HepG2 (cell line): Measurements from ENCODE around the gene CBX2. TPM values are rescaled to one million over a fixed set of nuclear protein-coding genes. Genes with fewer than 3 reads are reported as not detected.

ENCODE experiments used
- ADNP ChIP-seq: sonication (generic); formaldehyde crosslinking; IDR thresholded peaks from 2 replicates; pipeline ENCODE4 v1.4.0; 2020; ENCODE audit warnings: missing genetic modification reagents
- FOXA1 ChIP-seq, 2 experiments: fragments of 450-650 bp in 1 of 2; sonication (generic) in 1 of 2; formaldehyde crosslinking in 1 of 2; IDR thresholded peaks; 2 replicates each; pipeline versions ENCODE4 v1.4.0 to v1.6.1; 2016 to 2020; ENCODE audit warnings: missing genetic modification reagents in 1 of 2
- FOXA3 ChIP-seq: IDR thresholded peaks from 2 replicates; pipeline ENCODE4 v1.6.1; 2016; ENCODE audit warnings: missing genetic modification reagents, missing compliant biosample characterization
- KDM2A ChIP-seq: sonication (generic); formaldehyde crosslinking; IDR thresholded peaks from 2 replicates; pipeline ENCODE4 v1.4.0; 2020; ENCODE audit warnings: low read depth, missing genetic modification reagents, borderline replicate concordance
- NCOA1 ChIP-seq: sonication (generic); formaldehyde crosslinking; IDR thresholded peaks from 2 replicates; pipeline ENCODE4 v1.9.0; 2021; ENCODE audit warnings: missing genetic modification reagents
- NFYB ChIP-seq: sonication (generic); formaldehyde crosslinking; IDR thresholded peaks from 2 replicates; pipeline ENCODE4 v1.4.0; 2020; ENCODE audit warnings: missing genetic modification reagents
- NR2F1 ChIP-seq, 2 experiments: fragments of 450-650 bp in 1 of 2; formaldehyde crosslinking in 1 of 2; IDR thresholded peaks; 2 replicates each; pipeline versions ENCODE4 v1.5.0 to v1.6.1; 2016 to 2020; ENCODE audit warnings: mild to moderate bottlenecking in 1 of 2, missing compliant biosample characterization in 1 of 2, missing genetic modification reagents in 1 of 2, moderate library complexity in 1 of 2
- PHF20 ChIP-seq: sonication (generic); formaldehyde crosslinking; IDR thresholded peaks from 2 replicates; pipeline ENCODE4 v1.5.0; 2020; ENCODE audit warnings: mild to moderate bottlenecking, missing genetic modification reagents
- PRPF4 ChIP-seq: fragments of 200-400 bp; formaldehyde crosslinking; IDR thresholded peaks from 2 replicates; pipeline ENCODE4 v1.6.1; 2016; ENCODE audit warnings: low read length, low read depth; ENCODE audit not compliant: poor library complexity, severe bottlenecking
- RBFOX2 ChIP-seq: fragments of 200-400 bp; formaldehyde crosslinking; IDR thresholded peaks from 2 replicates; pipeline ENCODE4 v1.6.1; 2017; ENCODE audit warnings: low read depth, mild to moderate bottlenecking, low read length
- SCMH1 ChIP-seq: sonication (generic); formaldehyde crosslinking; IDR thresholded peaks from 2 replicates; pipeline ENCODE4 v1.9.0; 2021; ENCODE audit warnings: missing genetic modification reagents, mild to moderate bottlenecking, borderline replicate concordance
- TCF7L2 ChIP-seq: IDR thresholded peaks from 2 replicates; pipeline ENCODE4 v1.6.1; 2011; ENCODE audit warnings: mild to moderate bottlenecking, low read depth, low read length, moderate library complexity
- TSC22D2 ChIP-seq: sonication (generic); formaldehyde crosslinking; IDR thresholded peaks from 2 replicates; pipeline ENCODE4 v1.5.1; 2020; ENCODE audit warnings: missing genetic modification reagents, mild to moderate bottlenecking, borderline replicate concordance
- ZFY ChIP-seq: sonication (generic); formaldehyde crosslinking; IDR thresholded peaks from 2 replicates; pipeline ENCODE4 v1.4.0; 2020; ENCODE audit warnings: missing genetic modification reagents
- ZNF333 ChIP-seq: sonication (generic); formaldehyde crosslinking; IDR thresholded peaks from 2 replicates; pipeline ENCODE4 v1.4.0; 2020; ENCODE audit warnings: mild to moderate bottlenecking, missing genetic modification reagents, borderline replicate concordance
- ZNF431 ChIP-seq: sonication (generic); formaldehyde crosslinking; IDR thresholded peaks from 2 replicates; pipeline ENCODE4 v1.9.0; 2022; ENCODE audit warnings: missing genetic modification reagents, low read depth, mild to moderate bottlenecking, borderline replicate concordance
- ZNF644 ChIP-seq: IDR thresholded peaks from 2 replicates; pipeline ENCODE4 v1.6.1; 2016; ENCODE audit warnings: low read depth
- ZNF660 ChIP-seq: sonication (generic); formaldehyde crosslinking; IDR thresholded peaks from 2 replicates; pipeline ENCODE4 v1.5.1; 2020; ENCODE audit warnings: mild to moderate bottlenecking, low read depth, missing genetic modification reagents, borderline replicate concordance
- ZNF7 ChIP-seq: IDR thresholded peaks from 2 replicates; pipeline ENCODE4 v1.6.1; 2016; ENCODE audit warnings: missing biosample characterization, missing genetic modification reagents
- ZSCAN12 ChIP-seq: sonication (generic); formaldehyde crosslinking; IDR thresholded peaks from 2 replicates; pipeline ENCODE4 v1.9.0; 2021; ENCODE audit warnings: mild to moderate bottlenecking, missing genetic modification reagents
- polyA plus RNA-seq, 8 experiments: library from polyadenylated mRNA; depleted of rRNA in 3 of 8; stranded (reverse) in 7 of 8; unstranded in 1 of 8; fragments of >200 nt; fragmentation: Illumina TruSeq in 4 of 8; extraction: Trizol in 4 of 8; gene quantifications; 2 replicates each; pipeline versions ENCODE4 v1.2.1 to v1.2.3, GENCODE V29; 2011 to 2016; ENCODE audit warnings: low read depth in 4 of 8, missing spikeins in 1 of 8, mixed read lengths in 1 of 8; ENCODE audit not compliant: insufficient read depth in 1 of 8
- total RNA-seq, 5 experiments: library from RNA; depleted of rRNA; stranded (reverse); fragments of >200 nt; fragmentation: Illumina TruSeq; extraction: Trizol; gene quantifications; 2 replicates each; pipeline ENCODE4 v1.2.3, GENCODE V29; 2016; ENCODE audit warnings: low read depth in 1 of 5
- TF ChIP-seq, protein P1 (sequence below): sonication (generic); formaldehyde crosslinking; IDR thresholded peaks from 2 replicates; pipeline ENCODE4 v1.5.0; 2020; ENCODE audit warnings: missing genetic modification reagents, mild to moderate bottlenecking, borderline replicate concordance
- TF ChIP-seq, protein P2 (sequence below): sonication (generic); IDR thresholded peaks from 2 replicates; pipeline ENCODE4 v1.6.1; 2016; ENCODE audit warnings: low read depth, borderline replicate concordance
- TF ChIP-seq, protein P3 (sequence below): sonication (generic); formaldehyde crosslinking; IDR thresholded peaks from 2 replicates; pipeline ENCODE4 v1.4.0; 2020; ENCODE audit warnings: mild to moderate bottlenecking, missing genetic modification reagents
- TF ChIP-seq, protein P4 (sequence below), 2 experiments: sonication (generic) in 1 of 2; formaldehyde crosslinking in 1 of 2; IDR thresholded peaks; 2 replicates each; pipeline versions ENCODE4 v1.4.0 to v1.6.1; 2016 to 2020; ENCODE audit warnings: borderline replicate concordance in 1 of 2, low read depth in 1 of 2, mild to moderate bottlenecking in 1 of 2, missing genetic modification reagents in 1 of 2

The CBX2 gene
- total and polyA plus RNA-seq, 2 of the 13 experiments (the other 11 are each of a cell fraction or from before 2014, with no cell fraction given), result 14.5 to 31.1 TPM

DNA sequence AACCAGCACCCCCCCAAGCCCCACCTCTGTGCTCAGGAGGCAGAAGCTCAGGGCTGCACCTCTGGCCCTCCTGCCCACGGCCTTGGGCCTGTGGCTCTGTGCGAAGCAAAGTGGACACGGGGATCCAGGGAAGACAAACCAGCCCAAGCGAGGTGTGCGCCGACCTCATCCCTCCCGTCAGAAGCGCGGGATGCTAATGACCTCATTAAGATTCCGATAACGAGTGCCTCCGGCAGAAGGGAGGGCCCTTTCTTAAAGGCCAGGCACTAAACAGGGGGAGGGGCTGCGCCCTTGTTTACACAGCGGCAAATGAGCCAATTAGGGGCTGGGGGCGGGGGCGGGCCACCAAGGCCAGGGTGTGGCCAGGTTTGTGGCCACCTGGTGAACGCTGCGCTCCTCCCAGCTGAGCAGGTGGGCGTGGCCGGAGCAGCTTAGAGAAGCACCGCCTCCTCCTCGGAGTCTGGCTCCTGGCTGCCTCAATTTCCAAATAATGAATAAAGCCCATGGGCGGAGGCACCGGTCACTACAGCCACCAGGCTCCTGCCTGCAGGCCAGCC lies 58.1 kb downstream of the CBX2 start (continued):
- TF ChIP-seq PRPF4, result peak; percentile 33
- TF ChIP-seq ZFY (CRISPR knock-in tag), result 0 out of 2 replicates have a peak, but pooled peaks have one; percentile 12
- TF ChIP-seq KDM2A (CRISPR knock-in tag), result no peak
- TF ChIP-seq, protein P1, sequence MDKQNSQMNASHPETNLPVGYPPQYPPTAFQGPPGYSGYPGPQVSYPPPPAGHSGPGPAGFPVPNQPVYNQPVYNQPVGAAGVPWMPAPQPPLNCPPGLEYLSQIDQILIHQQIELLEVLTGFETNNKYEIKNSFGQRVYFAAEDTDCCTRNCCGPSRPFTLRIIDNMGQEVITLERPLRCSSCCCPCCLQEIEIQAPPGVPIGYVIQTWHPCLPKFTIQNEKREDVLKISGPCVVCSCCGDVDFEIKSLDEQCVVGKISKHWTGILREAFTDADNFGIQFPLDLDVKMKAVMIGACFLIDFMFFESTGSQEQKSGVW (CRISPR knock-in tag), result no peak
- TF ChIP-seq NCOA1, result no peak
- no peak for TF ChIP-seq ZSCAN12 (CRISPR knock-in tag)
- 0 out of 2 replicates have a peak, but pooled peaks have one; percentile 15 for TF ChIP-seq NFYB (CRISPR knock-in tag)
- peak; percentile 54 for TF ChIP-seq RBFOX2
- TF ChIP-seq, protein P2, sequence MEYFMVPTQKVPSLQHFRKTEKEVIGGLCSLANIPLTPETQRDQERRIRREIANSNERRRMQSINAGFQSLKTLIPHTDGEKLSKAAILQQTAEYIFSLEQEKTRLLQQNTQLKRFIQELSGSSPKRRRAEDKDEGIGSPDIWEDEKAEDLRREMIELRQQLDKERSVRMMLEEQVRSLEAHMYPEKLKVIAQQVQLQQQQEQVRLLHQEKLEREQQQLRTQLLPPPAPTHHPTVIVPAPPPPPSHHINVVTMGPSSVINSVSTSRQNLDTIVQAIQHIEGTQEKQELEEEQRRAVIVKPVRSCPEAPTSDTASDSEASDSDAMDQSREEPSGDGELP, result peak; percentile 24; the same call in 1 of the 2 replicates
- TF ChIP-seq FOXA1 (IDR thresholded peaks at IDR 0.05), result no peak
- peak; percentile 63 for TF ChIP-seq FOXA1 (CRISPR knock-in tag; IDR thresholded peaks at IDR 0.05)
- no peak for TF ChIP-seq TCF7L2
- TF ChIP-seq NR2F1 (CRISPR knock-in tag; IDR thresholded peaks at IDR 0.05), result no peak
- peak; percentile 58 for TF ChIP-seq FOXA3 (CRISPR knock-in tag)
- TF ChIP-seq ZNF660 (CRISPR knock-in tag), result no peak
- no peak for TF ChIP-seq ZNF644 (CRISPR knock-in tag)
- TF ChIP-seq TSC22D2, result no peak
- TF ChIP-seq, protein P3, sequence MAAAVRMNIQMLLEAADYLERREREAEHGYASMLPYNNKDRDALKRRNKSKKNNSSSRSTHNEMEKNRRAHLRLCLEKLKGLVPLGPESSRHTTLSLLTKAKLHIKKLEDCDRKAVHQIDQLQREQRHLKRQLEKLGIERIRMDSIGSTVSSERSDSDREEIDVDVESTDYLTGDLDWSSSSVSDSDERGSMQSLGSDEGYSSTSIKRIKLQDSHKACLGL, result no peak
- TF ChIP-seq SCMH1, result no peak
- TF ChIP-seq, protein P4, sequence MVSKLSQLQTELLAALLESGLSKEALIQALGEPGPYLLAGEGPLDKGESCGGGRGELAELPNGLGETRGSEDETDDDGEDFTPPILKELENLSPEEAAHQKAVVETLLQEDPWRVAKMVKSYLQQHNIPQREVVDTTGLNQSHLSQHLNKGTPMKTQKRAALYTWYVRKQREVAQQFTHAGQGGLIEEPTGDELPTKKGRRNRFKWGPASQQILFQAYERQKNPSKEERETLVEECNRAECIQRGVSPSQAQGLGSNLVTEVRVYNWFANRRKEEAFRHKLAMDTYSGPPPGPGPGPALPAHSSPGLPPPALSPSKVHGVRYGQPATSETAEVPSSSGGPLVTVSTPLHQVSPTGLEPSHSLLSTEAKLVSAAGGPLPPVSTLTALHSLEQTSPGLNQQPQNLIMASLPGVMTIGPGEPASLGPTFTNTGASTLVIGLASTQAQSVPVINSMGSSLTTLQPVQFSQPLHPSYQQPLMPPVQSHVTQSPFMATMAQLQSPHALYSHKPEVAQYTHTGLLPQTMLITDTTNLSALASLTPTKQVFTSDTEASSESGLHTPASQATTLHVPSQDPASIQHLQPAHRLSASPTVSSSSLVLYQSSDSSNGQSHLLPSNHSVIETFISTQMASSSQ (IDR thresholded peaks at IDR 0.05; ENCODE audit: low read depth), result no peak
- TF ChIP-seq, protein P4 (CRISPR knock-in tag; IDR thresholded peaks at IDR 0.05; ENCODE audit: borderline replicate concordance), result no peak
- 0 out of 2 replicates have a peak, but pooled peaks have one; percentile 9 for TF ChIP-seq PHF20 (CRISPR knock-in tag)
- TF ChIP-seq ZNF333 (CRISPR knock-in tag), result no peak
- TF ChIP-seq ZNF431 (CRISPR knock-in tag), result no peak
- TF ChIP-seq ADNP (CRISPR knock-in tag), result no peak
- TF ChIP-seq ZNF7 (CRISPR knock-in tag), result no peak
